HG03354 (cell line): Measurements from ENCODE around the gene USP48.

ENCODE experiments used
- ATAC-seq: cut with Tn5 transposase; IDR thresholded peaks from one replicate; pipeline ENCODE4 v1.9.1; 2021; ENCODE audit warnings: mild to moderate bottlenecking; ENCODE audit not compliant: unreplicated experiment, poor library complexity, severe bottlenecking

USP48 gene

DNA sequence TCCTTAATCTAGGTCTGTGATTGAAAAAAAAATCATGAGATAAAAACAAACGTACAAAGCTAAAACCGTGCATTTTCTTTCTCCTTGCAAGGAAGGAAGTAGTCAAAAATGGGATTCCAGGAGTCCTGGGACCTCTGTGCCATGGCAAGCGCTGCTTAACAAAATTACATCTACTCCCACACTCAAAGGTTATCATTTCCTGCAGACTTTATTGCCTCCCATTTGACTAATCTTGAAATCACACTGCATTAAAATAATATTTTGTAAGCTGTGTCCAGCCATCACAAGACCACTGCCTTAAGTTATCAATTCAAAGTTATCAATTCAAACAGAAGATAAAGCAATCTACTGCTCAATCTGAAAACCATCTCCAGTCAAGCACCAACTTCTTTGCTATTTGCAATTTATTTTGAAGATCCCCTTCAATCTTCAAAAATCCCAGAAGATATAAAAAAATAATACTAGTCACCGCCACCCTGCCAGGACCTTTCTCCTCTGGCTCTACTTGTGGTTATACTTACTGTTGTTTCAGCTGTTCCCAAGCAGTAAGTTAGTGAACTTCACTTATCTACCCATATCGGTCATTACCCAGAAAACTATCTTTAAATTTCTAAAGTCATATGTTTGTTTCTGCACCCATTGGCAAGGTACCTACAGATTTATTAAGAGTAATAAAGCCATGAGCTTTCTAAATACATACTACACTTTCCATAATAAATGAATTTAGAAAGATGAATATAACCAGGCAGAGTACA lies 75.7 kb downstream of the USP48 start:
- no peak for ATAC-seq

DNA sequence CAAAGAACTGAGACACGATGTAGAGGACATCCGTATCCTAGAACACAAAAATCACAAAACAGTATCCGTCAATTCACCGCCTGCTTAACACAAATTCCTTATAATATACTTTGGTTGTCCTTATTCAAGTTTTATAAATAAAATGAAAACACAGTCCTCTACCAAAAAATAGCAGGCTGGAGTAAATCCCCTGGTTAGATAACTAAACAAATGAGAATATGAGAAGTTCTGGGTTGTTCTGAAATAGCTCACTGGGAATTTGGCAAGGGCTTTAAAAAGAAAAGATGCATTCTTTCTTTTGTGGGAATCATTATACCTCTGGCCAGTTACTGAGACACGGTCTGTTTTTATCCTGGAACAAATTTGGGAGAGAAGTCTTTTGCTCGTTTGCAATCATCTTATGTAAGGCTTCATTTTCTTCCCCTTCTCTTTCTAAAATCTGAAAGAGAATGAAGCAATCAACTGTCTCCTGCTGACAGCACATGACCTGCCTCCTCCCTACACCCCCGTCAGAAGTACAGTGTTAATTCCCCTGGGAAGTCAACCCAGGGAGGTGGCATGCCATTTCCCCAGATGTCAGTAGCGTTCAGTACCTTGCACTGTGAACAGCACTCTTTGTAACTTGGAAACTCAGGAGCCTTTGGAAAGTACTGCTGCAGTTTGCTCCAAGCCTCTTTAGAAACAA lies 76.7 kb downstream of the USP48 start:
- ATAC-seq: no peak

DNA sequence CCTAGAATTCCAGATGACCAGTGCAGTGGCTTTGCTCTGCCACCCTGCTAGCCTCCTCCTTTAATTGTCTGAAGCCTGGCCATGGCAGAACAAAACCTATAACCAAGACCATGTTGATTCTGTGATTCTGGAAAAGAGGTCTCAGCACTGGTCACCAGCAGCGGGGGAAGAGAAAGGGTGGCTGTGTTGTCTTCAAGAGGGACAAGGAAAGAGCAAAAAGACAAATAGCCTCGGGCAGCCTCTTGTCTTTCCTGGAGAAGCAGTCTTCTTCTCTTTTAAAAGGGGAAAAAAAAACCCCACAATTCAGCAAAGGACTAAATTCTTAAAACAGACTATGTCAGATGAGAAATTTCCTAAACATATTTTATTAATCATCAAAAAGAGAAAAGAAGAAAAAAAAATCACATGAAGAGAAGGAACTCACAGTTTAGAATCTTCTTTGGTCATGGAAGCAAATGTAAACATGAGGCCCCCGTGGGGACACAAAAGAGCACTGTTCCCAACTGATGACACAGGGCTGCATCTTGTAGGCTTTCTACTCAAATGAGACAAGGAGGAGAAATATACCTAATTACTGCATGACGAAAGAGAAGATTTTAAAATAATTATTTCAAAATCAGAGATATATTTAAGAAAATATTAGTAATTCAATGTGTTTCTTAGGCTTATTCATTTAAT lies 77.5 kb downstream of the USP48 start:
- ATAC-seq: no peak

DNA sequence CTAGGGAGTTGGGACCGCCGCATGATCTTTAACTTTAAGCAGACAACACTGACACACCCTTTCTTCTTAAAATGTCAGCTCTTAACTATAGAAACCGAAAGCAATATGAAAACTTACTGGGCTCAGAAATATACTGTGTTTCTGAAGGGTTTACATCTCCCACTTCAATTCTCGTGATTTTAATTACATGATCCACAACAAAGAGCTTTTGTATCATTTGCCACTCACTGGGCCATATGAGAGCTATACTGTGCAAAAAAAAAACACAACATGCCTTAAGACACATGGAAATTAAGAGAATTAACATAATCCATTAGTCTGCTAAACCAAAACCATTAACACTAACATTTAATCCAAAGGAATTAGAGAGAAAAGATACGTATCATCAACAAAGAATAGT lies 78.8 kb downstream of the USP48 start:
- no peak for ATAC-seq

DNA sequence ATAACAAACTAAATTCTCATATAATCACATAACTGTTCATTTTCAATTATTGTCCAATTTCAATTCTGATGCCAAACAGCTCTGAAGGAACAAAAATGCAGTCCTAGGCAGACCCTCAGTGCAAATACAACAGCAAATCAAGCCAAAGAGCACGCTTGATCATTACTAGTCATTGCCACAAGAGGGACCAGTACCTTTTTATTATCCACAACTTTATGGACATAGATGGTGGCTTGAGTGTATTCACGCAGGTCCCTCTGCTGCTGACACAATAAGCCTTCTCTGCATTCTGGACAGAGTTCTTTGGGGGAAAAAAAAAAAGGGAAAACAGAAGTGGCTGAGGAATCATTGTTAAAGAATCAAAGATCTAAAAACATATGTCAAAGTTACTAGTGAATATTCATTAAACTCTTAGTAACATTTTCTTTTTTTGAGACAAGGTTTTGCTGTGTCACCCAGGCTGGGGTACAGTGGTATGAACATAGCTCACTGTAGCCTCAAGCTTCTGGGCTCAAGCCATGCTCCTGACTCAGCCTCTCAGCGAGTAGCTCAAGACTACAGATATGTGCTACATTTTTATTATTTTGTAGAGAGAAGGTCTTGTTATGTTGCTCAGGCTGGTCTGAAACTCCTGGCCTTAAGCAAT lies 79.5 kb downstream of the USP48 start:
- ATAC-seq: no peak

DNA sequence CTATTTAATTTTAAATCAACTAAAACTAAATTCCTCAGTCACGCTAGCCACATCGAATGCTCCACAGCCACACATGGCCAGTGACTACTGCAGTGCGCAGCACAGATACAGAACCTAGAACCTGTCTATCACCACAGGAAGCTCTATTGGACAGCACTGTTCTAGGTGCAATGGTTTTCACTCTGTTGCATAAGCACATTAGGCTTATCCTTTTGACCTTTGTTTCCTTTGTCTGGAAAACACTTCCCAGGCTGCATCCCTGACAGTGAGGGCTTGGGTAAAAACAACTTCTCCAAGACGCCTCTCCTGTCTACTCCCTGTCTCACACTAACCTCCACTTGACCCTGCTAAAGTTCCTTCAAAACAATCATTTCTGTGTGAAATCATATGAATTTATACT lies 80.2 kb downstream of the USP48 start:
- ATAC-seq: no peak

DNA sequence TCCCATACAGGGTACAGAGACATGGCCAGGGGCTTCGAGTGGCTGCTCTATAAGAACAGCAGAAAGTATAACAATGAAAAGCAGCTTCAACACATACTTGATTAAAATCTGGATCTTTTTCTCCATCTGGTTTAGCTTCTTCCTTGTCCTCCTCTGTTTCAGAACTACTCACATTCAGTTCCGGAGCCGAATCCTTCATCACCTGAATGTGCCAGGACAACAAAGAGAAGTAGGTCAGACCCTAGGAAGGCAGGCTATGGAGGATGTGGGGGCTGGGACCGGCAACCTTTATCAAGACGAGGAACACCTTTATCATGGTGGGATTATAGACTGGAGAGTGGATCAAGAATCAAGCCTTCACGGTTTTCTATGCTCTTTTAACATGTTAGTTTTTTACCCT lies 81.5 kb downstream of the USP48 start:
- ATAC-seq: no peak

DNA sequence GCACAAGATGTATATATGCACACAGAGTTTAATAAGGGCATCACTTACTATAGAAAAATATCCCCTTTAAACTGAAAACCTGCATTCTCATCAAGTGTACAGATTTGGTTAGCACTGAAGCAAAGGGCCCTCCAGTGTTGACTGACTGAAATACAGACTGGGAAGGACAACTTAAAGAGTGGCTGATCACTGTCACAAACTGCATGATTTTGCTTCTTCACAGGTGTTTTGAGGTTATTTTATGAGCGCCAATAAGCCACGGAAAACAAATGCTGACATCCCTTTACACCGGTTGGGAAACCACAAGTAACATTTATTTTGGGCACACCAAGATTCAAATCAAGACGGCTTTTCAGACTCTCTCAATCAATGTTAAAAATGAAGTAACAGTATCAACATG lies 82.9 kb downstream of the USP48 start:
- ATAC-seq: no peak

DNA sequence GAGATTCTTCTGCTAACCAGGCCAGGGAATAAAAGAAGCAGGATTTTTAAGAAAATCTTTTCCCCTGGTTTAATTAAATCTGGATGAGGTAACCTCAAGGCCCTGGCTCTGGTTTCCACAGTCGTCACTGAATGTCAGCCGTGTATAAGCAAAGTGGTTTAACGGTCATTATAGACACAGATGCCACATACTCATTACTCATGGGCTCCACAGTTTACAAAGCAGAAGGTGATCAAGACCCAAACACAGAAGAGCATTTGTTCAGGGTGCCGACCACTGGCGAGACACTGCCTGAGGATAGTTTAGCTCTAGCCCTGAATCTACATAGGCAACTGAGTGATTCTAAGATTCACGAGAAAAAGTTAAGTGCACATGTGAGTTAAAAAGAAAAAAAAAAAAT lies 86.0 kb downstream of the USP48 start:
- no peak for ATAC-seq

DNA sequence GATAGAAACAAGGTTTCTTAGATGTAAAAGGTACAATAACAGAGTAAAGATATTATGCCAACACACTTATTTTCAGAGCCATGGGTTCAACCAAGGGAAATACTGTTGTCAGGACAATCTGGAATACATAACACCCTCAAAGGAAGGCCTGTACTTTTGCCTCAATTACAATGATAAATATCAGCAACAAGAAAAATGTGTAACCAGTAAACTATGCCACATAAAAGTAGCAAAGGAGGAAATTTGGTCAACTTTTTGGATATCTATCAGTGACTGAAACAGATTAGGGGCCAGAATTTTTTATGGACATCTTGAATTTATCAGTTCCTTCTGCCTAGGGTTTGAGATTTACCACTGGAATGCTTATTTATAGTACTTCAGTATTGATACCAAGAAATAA lies 89.2 kb downstream of the USP48 start:
- ATAC-seq: no peak

DNA sequence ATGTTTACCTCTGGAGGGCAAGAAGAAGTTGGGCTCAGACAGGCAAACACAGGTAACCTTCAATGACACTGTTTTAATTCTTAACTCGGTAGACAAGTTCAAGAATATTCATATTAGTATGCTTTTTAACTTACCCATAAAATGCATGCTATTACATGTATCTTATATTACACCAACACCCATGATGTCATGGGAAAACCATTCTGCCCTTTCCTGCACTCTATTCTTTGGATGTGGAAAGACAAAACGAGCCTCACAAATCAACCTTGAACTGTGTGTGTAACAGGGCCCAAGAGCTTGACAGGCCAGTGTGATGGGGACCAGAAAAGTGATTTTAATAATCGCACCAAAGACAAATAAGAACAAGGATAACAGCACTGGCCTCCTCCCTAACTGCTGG lies 91.2 kb downstream of the USP48 start:
- ATAC-seq: no peak

DNA sequence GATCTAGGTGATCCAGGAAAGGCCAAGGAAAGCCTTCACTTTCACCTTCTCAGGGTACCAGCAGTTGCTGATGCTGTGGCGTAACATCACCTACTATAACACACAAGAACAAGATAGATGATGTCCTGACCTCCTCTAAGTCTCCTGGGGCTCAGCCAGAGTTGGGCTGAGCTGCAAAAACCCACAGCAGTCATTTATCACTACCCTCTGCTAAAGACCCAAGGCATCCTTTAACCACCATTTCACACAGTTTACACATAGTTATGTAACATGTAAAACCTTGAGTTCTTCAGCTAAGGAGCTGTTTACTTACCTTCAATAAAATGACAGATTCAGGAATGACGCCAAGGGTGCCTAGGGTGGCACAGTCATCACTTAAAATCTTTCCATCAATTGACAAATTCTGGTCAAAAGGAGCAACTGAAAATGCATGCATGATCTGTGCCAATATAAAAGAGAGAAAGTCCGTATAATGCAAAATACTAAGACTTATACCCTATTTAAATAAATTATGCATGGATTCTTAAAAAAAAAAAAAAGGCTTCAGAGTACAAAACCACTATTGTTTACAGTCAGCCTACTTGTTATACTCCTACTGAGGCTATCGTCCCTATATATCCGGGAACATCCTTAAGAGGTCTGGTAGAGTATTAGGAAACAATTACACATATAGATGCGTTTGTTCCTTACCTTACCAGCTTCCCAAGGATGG lies 93.1 kb downstream of the USP48 start:
- no peak for ATAC-seq

DNA sequence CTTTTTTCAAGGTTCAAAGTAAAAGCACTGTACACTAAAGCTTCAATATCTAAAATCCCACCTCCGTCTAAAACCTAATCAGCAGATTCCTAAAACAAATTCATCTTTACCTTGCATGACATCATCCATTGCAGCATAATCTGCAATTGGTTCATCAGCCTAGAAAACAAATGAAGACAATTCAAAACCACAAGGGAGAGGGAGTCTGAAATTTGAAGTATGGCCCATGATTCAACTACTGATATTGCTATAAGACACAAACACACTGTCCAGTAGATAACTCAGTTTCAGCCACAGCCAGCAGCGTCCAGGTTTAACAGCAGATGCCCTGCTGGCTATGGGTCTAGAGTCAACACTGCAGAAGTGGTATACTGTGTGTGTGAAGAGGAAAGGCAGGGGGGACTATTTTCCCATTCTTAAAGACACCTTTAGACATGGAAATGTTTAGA lies 95.8 kb downstream of the USP48 start:
- ATAC-seq: no peak

DNA sequence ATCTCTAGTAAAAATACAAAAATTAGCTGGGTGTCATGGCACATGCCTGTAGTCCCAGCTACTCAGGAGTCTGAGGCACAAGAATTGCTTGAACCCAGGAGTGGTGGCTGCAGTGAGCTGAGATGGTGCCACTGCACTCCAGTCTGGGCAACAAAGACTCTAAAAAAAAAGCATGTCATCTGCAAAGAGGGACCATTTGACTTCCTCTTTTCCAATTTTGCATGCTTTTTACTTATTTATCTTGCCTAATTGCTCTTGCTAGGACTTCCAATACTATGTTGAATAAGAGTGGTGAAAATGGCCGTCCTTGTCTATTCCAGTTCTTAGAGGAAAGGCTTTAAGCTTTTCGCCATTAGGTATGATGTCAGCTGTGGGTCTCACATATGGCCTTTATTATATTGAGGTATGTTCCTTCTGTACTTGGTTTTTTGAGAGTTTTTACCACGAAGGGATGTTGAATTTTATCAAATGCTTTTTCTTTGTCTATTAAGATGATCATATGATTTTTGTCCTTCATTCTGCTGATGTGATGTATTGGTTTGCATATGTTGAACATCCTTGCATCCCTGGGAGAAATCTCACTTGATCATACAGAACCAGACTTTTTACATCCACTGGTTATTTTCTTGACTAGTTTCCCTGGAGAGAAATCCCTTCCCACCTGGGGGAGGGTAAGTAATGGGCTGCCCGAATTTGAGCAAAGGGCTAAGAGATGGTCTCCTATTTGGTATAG lies 96.8 kb downstream of the USP48 start:
- ATAC-seq: no peak

DNA sequence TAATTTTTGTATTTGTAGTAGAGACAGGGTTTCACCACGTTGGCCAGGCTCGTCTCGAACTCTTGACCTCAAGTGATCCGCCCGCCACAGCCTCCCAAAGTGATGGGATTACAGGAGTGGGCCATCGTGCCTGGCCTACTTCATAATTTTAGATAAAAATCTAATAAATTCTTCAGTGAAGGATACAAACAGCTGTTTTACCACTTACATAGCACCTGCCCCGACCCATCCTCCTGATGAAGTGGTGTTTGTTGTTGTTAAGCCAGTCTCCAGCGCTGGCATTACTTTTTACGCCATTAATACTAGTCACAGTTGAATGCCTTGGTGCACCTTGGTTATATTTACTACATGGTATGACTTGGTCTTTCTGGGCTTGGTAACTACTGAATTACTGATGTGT lies 101.5 kb downstream of the USP48 start:
- no peak for ATAC-seq

DNA sequence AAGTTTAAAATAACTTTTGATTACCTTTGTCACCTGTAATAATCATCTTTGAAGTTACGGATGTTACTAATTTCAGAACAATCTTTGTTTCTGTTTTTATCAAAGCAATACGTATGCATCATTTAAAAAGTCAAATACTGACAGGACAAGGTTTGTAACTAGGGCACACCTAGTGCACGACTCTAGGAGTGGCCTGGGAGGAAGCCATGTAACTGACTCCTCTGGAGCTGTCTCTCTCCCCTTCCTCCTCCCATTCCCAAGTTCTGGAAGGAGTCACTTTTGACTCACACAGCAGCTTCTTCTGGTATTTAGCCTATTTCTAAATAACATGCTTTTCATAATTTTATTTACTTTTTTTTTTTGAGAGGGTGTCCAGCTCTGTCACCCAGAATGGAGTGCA lies 102.0 kb downstream of the USP48 start:
- no peak for ATAC-seq

DNA sequence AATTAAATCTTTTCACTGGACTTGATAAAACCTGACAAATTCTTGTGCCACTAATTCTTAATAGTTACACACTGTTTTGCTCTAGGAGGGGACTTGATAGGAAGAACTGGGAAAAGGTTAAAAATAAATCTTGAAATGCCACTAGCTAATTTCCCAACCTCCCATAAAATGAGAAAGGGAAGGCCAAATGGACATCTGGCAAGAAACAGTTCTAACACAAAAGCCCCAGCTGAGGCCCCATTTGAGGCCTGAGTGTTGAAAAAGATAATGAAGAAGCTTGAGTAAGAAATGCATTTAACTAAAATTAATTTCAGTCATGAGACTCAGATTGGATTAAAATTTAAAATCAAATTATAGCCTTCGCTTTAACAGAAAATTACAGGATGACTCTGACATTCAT lies 102.6 kb downstream of the USP48 start:
- no peak for ATAC-seq

DNA sequence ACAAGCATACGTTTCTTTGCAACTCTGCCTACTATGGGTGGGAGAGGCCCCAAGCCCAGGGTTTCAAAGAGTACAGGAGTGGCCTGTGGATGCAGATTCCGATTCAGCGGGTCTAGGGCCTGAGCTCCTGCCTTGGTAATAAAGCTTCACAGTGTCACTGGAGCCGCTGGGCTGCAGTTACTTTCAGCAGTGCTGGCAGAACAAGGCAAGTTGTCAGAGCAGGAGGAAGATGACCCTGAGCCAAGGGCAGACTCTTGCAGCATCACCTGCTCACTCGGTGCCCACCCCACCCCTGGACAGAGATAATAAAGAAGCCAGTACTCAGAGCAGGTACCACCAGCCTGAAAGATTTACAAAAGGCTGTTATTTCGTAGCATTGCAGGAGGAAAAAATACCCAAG lies 105.8 kb downstream of the USP48 start:
- ATAC-seq: no peak

DNA sequence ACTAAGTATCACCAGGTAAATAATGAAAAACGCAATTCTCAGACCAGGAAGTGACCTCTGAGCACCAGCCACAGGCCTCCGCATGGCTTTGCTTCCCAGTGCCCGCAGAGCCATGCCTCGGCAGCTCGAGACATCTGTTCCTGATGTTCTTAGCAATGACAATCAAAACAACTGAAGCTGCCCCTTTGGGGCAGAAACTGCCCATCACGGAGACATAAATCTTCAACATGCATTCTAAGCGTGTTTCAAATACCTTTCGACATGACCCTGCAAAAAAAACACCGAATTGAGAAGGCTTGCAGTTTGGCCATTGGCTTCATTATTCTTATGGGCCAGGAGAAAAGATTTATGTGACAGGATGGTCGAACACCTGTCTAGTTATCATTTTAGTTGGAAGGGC lies 108.0 kb downstream of the USP48 start:
- ATAC-seq: no peak
